Naive thymus-derived CD4-positive, alpha-beta T cell (primary cell): ENCODE measurements around the gene CLDN2. TPM values are rescaled to one million over a fixed set of nuclear protein-coding genes. Genes with fewer than 3 reads are reported as not detected.

Source experiments
- ATAC-seq: fragments of 150-1000 bp; cut with Tn5 transposase; 2 replicates; pipeline ENCODE4 v1.10.0; 2021; ENCODE audit warnings: mild to moderate bottlenecking, moderate library complexity
- CTCF ChIA-PET: fragments of 350-600 bp; sonication (Branson Sonifier 250); formaldehyde crosslinking; loops from one replicate; lab custom pipeline; 2021; ENCODE audit warnings: antibody characterized with exemption; lab: Charles Lee
- POLR2A ChIA-PET: fragments of 350-600 bp; sonication (Branson Sonifier 250); formaldehyde crosslinking; loops from one replicate; lab custom pipeline; 2021; ENCODE audit warnings: antibody characterized with exemption, inconsistent platforms; lab: Charles Lee
- DNase-seq, 9 donors: peaks; one replicate each; pipeline versions ENCODE4 v3.0.0 to v3.0.0-alpha.2; 2020 to 2022; ENCODE audit warnings: mixed read lengths in 1 of 9
- H3K27ac ChIP-seq: one replicate; pipeline ENCODE4 v1.7.0; 2013; ENCODE audit warnings: mild to moderate bottlenecking, low read depth, low read length, moderate library complexity
- H3K27me3 ChIP-seq, 2 donors: one replicate each; pipeline ENCODE4 v1.7.0; 2013; ENCODE audit warnings: low read length in 2 of 2, mild to moderate bottlenecking in 2 of 2, moderate library complexity in 2 of 2; ENCODE audit not compliant: control insufficient read depth in 2 of 2, insufficient read depth in 2 of 2
- H3K36me3 ChIP-seq, 3 experiments: 1 replicate in 2 of 3; 2 replicates in 1 of 3; pipeline ENCODE4 v1.7.0; 2013; ENCODE audit warnings: low read length in 3 of 3, mild to moderate bottlenecking in 3 of 3, moderate library complexity in 1 of 3; ENCODE audit not compliant: insufficient read depth in 3 of 3, control insufficient read depth in 2 of 3
- H3K4me1 ChIP-seq, 2 donors: one replicate each; pipeline ENCODE4 v1.7.0; 2013; ENCODE audit warnings: low read length in 2 of 2, mild to moderate bottlenecking in 2 of 2, moderate library complexity in 1 of 2; ENCODE audit not compliant: control insufficient read depth in 2 of 2, insufficient read depth in 2 of 2
- H3K4me3 ChIP-seq: 2 replicates; pipeline ENCODE4 v1.7.0; 2013; ENCODE audit warnings: mild to moderate bottlenecking, low read length
- H3K9me3 ChIP-seq, 3 experiments: 1 replicate in 2 of 3; 2 replicates in 1 of 3; pipeline ENCODE4 v1.7.0; 2013; ENCODE audit warnings: low read length in 3 of 3; ENCODE audit not compliant: control insufficient read depth in 2 of 3
- H3K27ac Mint-ChIP-seq, 9 donors: one replicate each; pipeline ENCODE4 v1.8.0; 2020 to 2022; ENCODE audit warnings: mixed read lengths in 9 of 9, mild to moderate bottlenecking in 8 of 9, moderate library complexity in 5 of 9, inconsistent platforms in 2 of 9
- H3K27me3 Mint-ChIP-seq, 5 donors: one replicate each; pipeline ENCODE4 v1.8.0; 2021 to 2022; ENCODE audit warnings: mixed read lengths in 5 of 5, mild to moderate bottlenecking in 1 of 5
- H3K36me3 Mint-ChIP-seq, 5 donors: one replicate each; pipeline ENCODE4 v1.8.0; 2020 to 2022; ENCODE audit warnings: mixed read lengths in 5 of 5, mild to moderate bottlenecking in 3 of 5, inconsistent platforms in 1 of 5
- H3K4me1 Mint-ChIP-seq, 7 donors: one replicate each; pipeline ENCODE4 v1.8.0; 2020 to 2022; ENCODE audit warnings: mixed read lengths in 7 of 7, mild to moderate bottlenecking in 3 of 7, inconsistent platforms in 1 of 7
- H3K4me3 Mint-ChIP-seq, 10 donors: one replicate each; pipeline ENCODE4 v1.8.0; 2020 to 2022; ENCODE audit warnings: mild to moderate bottlenecking in 10 of 10, mixed read lengths in 10 of 10, moderate library complexity in 6 of 10, inconsistent platforms in 2 of 10
- H3K9me3 Mint-ChIP-seq, 11 donors: one replicate each; pipeline ENCODE4 v1.8.0; 2020 to 2022; ENCODE audit warnings: mixed read lengths in 11 of 11, mild to moderate bottlenecking in 4 of 11, inconsistent platforms in 1 of 11, moderate library complexity in 1 of 11
- intact Hi-C, 2 donors: fragments of 100-400 bp; cut with micrococcal nuclease; formaldehyde crosslinking; loops; one replicate each; pipeline ENCODE4 v1.15.1; 2023
- polyA plus RNA-seq, 2 donors: library from polyadenylated mRNA; unstranded; fragments of 300-500 nt; fragmentation: Illumina TruSeq; gene quantifications; one replicate each; pipeline ENCODE4 v1.2.3, GENCODE V29; 2021
- total RNA-seq, 6 experiments: library from RNA in 5 of 6; stranded (reverse) in 5 of 6; gene quantifications; 1 replicate in 5 of 6; 2 replicates in 1 of 6; pipeline ENCODE4 v1.2.3 and lab custom pipeline; 2021 to 2026

CLDN2 gene
- total and polyA plus RNA-seq, 7 experiments from 2014 or later = not detected

DNA sequence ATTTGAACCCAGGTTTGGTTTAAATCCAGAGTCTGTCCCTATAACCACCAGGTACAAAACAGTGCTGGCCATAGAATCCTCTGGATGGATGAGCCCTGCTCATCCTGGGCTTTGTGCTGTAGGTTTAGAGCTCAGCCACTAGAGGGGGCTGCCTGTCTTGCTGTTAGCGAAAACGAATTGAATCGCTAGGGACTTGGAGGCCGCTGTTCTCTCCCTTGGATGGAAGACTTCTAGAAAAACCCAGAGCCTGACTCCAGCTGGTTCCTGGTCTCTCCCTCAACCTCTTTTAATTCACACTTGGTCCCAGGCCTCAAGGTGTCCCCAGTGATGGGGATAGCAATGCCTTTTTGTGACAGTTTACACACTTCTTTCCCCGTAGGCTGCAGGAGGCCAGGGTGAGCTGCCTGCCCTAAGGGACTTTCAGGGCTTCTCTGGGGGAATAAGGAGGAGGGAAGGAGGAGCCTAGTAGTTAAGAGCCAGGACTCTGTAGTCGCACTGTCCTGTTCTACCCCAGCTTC lies 25.8 kb upstream of the CLDN2 start:
- no peaks in the 10 kb centered on the region for H3K4me1 ChIP-seq
- no peaks in the 10 kb centered on the region for H3K4me1 Mint-ChIP-seq
- peak; percentile 74 for ATAC-seq
- ChIA-PET CTCF (interaction anchor here (0.8 to 1.1 kb wide), 4 partner anchors 56 to 999 kb away, joined by 3 to 5 read pairs (median 4); no protein-coding TSS in a partner anchor), POLR2A (no interaction called here)
- H3K27ac Mint-ChIP-seq = no peak overlapping the region
- H3K27me3 Mint-ChIP-seq = peaks cover 0 to 3% (median 0%) of the 10 kb centered on the region in 5 donors
- H3K9me3 ChIP-seq = no peaks in the 10 kb centered on the region
- no peak overlapping the region for H3K27ac ChIP-seq
- no peaks in the 10 kb centered on the region for H3K27me3 ChIP-seq
- H3K36me3 ChIP-seq = no peaks in the 10 kb centered on the region
- no peaks in the 10 kb centered on the region for H3K9me3 Mint-ChIP-seq
- no peaks in the 10 kb centered on the region for H3K36me3 Mint-ChIP-seq
- intact Hi-C loops = loop anchor here (1.0 to 10.0 kb wide), 6 partner anchors 59 to 1000 kb away; partner anchors contain the start of gene NCBP2L (in 1 of the 2)
- DNase-seq = peak; percentile 13 to 57 (median 42)
- H3K4me3 ChIP-seq = no peak overlapping the region
- H3K4me3 Mint-ChIP-seq = no peak overlapping the region

DNA sequence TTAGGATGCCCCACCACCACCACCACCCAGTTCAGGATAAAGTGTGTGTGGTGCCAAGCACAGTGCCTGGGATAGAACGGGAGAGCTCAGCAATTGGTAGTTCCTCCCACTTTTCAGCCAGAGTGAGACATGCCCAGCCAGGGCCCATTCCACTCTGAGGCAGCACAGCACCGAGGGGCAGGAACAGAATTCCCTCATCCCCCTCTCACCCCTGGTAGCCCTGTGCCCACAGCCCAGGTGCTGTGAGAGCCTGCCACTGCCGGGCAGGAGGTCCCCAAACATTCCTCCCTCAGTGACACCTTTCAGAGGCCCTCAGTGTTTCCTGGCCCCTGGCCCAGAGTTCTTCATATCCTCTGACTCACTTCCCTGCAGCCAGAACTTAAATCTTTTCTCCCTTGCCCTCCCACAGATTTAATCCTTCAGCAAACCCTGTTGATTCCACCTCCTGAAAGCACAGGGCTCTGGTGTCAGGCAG lies 25.2 kb upstream of the CLDN2 start:
- intact Hi-C loops = loop anchor here (1.0 to 10.0 kb wide), 8 partner anchors 58 to 1177 kb away; partner anchors contain the start of gene NCBP2L (in 1 of the 2)

DNA sequence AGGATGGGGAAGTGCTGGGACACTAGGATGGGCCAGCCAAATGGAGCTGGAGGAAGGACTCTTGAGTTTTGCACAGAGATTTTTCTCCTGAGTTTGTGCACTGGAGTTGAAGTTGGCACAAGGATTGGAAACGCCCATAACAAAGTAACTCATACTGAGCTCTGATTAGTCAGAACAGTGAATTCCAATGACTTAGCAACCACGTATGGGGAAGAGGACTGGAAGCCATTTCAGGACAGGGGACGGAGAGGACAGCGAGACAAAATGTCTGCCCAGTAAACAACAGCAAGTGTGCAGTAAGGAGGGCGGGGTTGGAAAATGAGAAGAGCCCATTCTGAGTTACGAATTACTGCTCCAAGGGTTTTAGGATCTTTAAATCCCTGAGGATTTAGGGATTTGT lies 22.9 kb upstream of the CLDN2 start:
- Mint-ChIP-seq H3K27me3 (peaks cover 0 to 3% (median 0%) of the 10 kb centered on the region in 5 donors), H3K9me3 (no peaks in the 10 kb centered on the region), H3K4me3 (no peak overlapping the region), H3K4me1 (no peaks in the 10 kb centered on the region), H3K36me3 (no peaks in the 10 kb centered on the region), H3K27ac (no peak overlapping the region)
- H3K27me3 ChIP-seq = no peaks in the 10 kb centered on the region
- H3K4me1 ChIP-seq = no peaks in the 10 kb centered on the region
- no peaks in the 10 kb centered on the region for H3K9me3 ChIP-seq
- ChIA-PET POLR2A (no interaction called here), CTCF (interaction anchor here (0.6 to 1.7 kb wide), 5 partner anchors 23 to 880 kb away, joined by 3 to 6 read pairs (median 4); no protein-coding TSS in a partner anchor)
- ATAC-seq (no peak), DNase-seq (no peak)
- intact Hi-C loops = loop anchor here in 1 of 2 donors (5.0 to 10.0 kb wide), 4 partner anchors 128 to 1175 kb away; no protein-coding TSS in a partner anchor
- H3K4me3 ChIP-seq = no peak overlapping the region
- no peaks in the 10 kb centered on the region for H3K36me3 ChIP-seq
- no peak overlapping the region for H3K27ac ChIP-seq

More for the DNA sequence above, 25.2 kb upstream of the CLDN2 start:
- Histone ChIP-seq H3K9me3 (no peaks in the 10 kb centered on the region), H3K27ac (no peak overlapping the region), H3K4me1 (no peaks in the 10 kb centered on the region), H3K4me3 (no peak overlapping the region), H3K36me3 (no peaks in the 10 kb centered on the region), H3K27me3 (no peaks in the 10 kb centered on the region)
- H3K9me3 Mint-ChIP-seq = no peaks in the 10 kb centered on the region
- no peak for ATAC-seq
- no peak overlapping the region for H3K4me3 Mint-ChIP-seq
- H3K4me1 Mint-ChIP-seq = no peaks in the 10 kb centered on the region
- ChIA-PET POLR2A (no interaction called here), CTCF (interaction anchor here (1.0 kb wide), 2 partner anchors 62 to 999 kb away, joined by 3 to 5 read pairs; no protein-coding TSS in a partner anchor)
- no peak for DNase-seq
- no peak overlapping the region for H3K27ac Mint-ChIP-seq
- no peaks in the 10 kb centered on the region for H3K36me3 Mint-ChIP-seq
- peaks cover 0 to 3% (median 0%) of the 10 kb centered on the region in 5 donors for H3K27me3 Mint-ChIP-seq

DNA sequence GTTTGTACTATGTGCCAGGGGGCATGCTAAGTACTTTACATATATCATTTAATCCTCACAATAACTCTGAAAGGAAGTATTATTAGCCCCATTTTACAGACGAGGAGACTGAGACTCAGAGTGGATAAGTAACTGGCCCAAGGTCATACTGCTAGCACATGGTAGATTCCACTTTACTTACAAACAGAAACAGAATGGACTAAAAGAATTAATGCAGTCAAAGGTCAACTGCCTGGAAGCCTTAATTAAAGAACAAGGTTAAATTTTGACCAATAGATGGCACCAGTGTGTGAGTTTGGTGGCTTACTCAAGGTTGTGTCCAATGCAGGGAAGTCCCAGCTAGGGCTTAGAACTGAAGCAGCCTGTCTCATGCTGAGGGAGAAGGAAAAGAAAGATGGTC lies 21.7 kb upstream of the CLDN2 start:
- CTCF ChIA-PET = interaction anchor here (0.8 to 1.7 kb wide), 8 partner anchors 8 to 879 kb away, joined by 3 to 5 read pairs (median 4); no protein-coding TSS in a partner anchor
- DNase-seq = peak in 7 of 9 donors; percentile 5 to 42 (median 36)
- H3K36me3 ChIP-seq = no peaks in the 10 kb centered on the region
- peak; percentile 71 for ATAC-seq
- Mint-ChIP-seq H3K4me1 (no peaks in the 10 kb centered on the region), H3K27me3 (no peaks in the 10 kb centered on the region), H3K4me3 (no peak overlapping the region), H3K27ac (no peak overlapping the region), H3K36me3 (no peaks in the 10 kb centered on the region), H3K9me3 (no peaks in the 10 kb centered on the region)
- H3K4me1 ChIP-seq = no peaks in the 10 kb centered on the region
- H3K27me3 ChIP-seq = no peaks in the 10 kb centered on the region
- no peak overlapping the region for H3K27ac ChIP-seq
- intact Hi-C loops = loop anchor here (1.0 to 10.0 kb wide), 8 partner anchors 54 to 1174 kb away; partner anchors contain the start of gene NCBP2L (in 2 of the 2)
- POLR2A ChIA-PET = no interaction called here
- H3K4me3 ChIP-seq = no peak overlapping the region
- no peaks in the 10 kb centered on the region for H3K9me3 ChIP-seq

DNA sequence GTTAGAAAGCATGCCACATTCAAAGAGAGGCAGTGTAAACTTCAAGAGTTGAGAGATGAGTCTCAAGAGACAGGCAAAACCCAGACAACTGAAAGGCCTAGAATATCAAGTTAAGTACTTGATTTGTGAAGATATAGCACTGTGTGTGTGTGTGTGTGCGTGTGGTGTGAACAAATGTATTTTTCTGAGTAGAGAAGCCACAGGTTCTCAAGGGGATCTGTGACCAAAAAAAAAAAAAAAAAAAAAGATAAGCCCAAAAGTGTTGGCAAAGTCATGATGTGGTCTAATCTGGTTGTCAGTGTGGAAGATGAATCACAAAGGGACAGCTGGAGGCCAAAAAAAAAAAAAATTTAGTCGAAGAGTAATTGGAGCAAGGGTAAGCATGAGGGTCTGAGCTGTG lies 20.9 kb upstream of the CLDN2 start:
- Mint-ChIP-seq H3K9me3 (no peaks in the 10 kb centered on the region), H3K27me3 (no peaks in the 10 kb centered on the region), H3K4me3 (no peak overlapping the region), H3K4me1 (no peaks in the 10 kb centered on the region), H3K36me3 (no peaks in the 10 kb centered on the region), H3K27ac (peak overlapping the region in 1 of 9 donors; percentile 27)
- H3K27ac ChIP-seq = no peak overlapping the region
- H3K9me3 ChIP-seq = no peaks in the 10 kb centered on the region
- no peak for ATAC-seq
- H3K36me3 ChIP-seq = no peaks in the 10 kb centered on the region
- POLR2A ChIA-PET = no interaction called here
- no peaks in the 10 kb centered on the region for H3K27me3 ChIP-seq
- DNase-seq = no peak
- H3K4me3 ChIP-seq = no peak overlapping the region
- CTCF ChIA-PET = interaction anchor here (0.7 to 1.3 kb wide), 4 partner anchors 7 to 61 kb away, joined by 3 to 5 read pairs (median 4); no protein-coding TSS in a partner anchor
- no peaks in the 10 kb centered on the region for H3K4me1 ChIP-seq
- intact Hi-C loops = loop anchor here (2.0 to 10.0 kb wide), 5 partner anchors 54 to 1173 kb away; no protein-coding TSS in a partner anchor

DNA sequence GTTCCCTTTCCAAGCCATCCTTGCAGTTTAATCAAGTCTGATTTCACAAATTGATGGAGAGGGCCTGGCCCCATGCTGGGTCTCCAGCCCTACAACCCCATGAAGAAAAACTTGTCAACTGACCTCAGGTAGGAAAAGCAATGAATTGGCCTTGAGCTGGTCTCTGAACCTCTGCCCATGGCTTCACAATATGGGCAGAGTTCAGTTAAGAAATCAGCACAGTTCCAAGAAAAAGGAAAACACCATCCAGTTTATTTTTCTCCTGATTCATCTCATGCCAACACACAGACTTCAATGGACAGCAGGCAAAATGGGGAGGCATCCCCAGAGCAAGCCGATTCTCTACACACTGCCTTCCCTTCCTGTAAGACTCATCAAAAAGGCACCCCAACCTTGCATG lies 20.4 kb upstream of the CLDN2 start:
- H3K27ac Mint-ChIP-seq = peak overlapping the region in 1 of 9 donors; percentile 22
- no peak for ATAC-seq

More for the DNA sequence above, 20.4 kb upstream of the CLDN2 start:
- POLR2A ChIA-PET = no interaction called here
- CTCF ChIA-PET = interaction anchor here (0.7 kb wide), 1 partner anchor 12 kb away, joined by 4 read pairs; no protein-coding TSS in a partner anchor
- Mint-ChIP-seq H3K36me3 (no peaks in the 10 kb centered on the region), H3K27me3 (no peaks in the 10 kb centered on the region), H3K4me1 (no peaks in the 10 kb centered on the region), H3K4me3 (no peak overlapping the region), H3K9me3 (no peaks in the 10 kb centered on the region)
- H3K9me3 ChIP-seq = no peaks in the 10 kb centered on the region
- H3K4me3 ChIP-seq = no peak overlapping the region
- H3K4me1 ChIP-seq = no peaks in the 10 kb centered on the region
- no peak overlapping the region for H3K27ac ChIP-seq
- intact Hi-C loops = loop anchor here (2.0 to 10.0 kb wide), 5 partner anchors 53 to 1172 kb away; no protein-coding TSS in a partner anchor
- DNase-seq = no peak
- H3K27me3 ChIP-seq = no peaks in the 10 kb centered on the region
- no peaks in the 10 kb centered on the region for H3K36me3 ChIP-seq
